Stimulated activated effector memory CD8-positive, alpha-beta T cell treated with anti-CD3 and anti-CD28 coated beads, Interleukin-12 subunit alpha, Interleukin-12 subunit beta, amount 100 ng/mL, for 72 hours (primary cell): ENCODE measurements around the gene BCL2L1.
"Not testable (repeated sequence)": the region's sequence is repeated elsewhere in the genome, so short reads cannot be mapped to it uniquely, and the experiment has no call there.

Experiments used
- ATAC-seq: fragments of 150-1000 bp; cut with Tn5 transposase; 2 replicates; pipeline ENCODE4 v1.10.0; 2021
- DNase-seq, 2 donors: peaks; one replicate each; pipeline ENCODE4 v3.0.0; 2021 to 2022; ENCODE audit warnings: low spot score in 2 of 2
- H3K27ac Mint-ChIP-seq: one replicate; pipeline ENCODE4 v1.8.0; 2022; ENCODE audit warnings: mild to moderate bottlenecking, mixed read lengths
- H3K36me3 Mint-ChIP-seq: one replicate; pipeline ENCODE4 v1.8.0; 2022; ENCODE audit warnings: mild to moderate bottlenecking, mixed read lengths
- H3K4me1 Mint-ChIP-seq: one replicate; pipeline ENCODE4 v1.8.0; 2022; ENCODE audit warnings: mixed read lengths
- H3K4me3 Mint-ChIP-seq: one replicate; pipeline ENCODE4 v1.8.0; 2022; ENCODE audit warnings: mild to moderate bottlenecking, mixed read lengths
- H3K9me3 Mint-ChIP-seq: one replicate; pipeline ENCODE4 v1.8.0; 2022; ENCODE audit warnings: mixed read lengths

BCL2L1 gene

GRCh38 chr20:31722257-31723068 lies at the start of gene BCL2L1:
TSS of gene BCL2L1 (minus strand) at chr20:31722868. CDS start at chr20:31722218, 650 bp downstream.
- Mint-ChIP-seq H3K27ac (peak within 1 kb of the TSS; percentile 97), H3K36me3 (peaks cover 57% of the 10 kb centered on the region), H3K9me3 (no peaks in the 10 kb centered on the region), H3K4me3 (peak within 1 kb of the TSS; percentile 96), H3K4me1 (peaks cover 12% of the 10 kb centered on the region)
- peak; percentile 48 for ATAC-seq
- DNase-seq = peak; percentile 53 to 89

GRCh38 chr20:31770243-31770642 lies 47.6 kb upstream of the BCL2L1 start:
- peak; percentile 50 for ATAC-seq
- Mint-ChIP-seq H3K4me3 (no peak overlapping the region), H3K27ac (no peak overlapping the region), H3K36me3 (peaks cover 97% of the 10 kb centered on the region), H3K4me1 (peaks cover 16% of the 10 kb centered on the region), H3K9me3 (no peaks in the 10 kb centered on the region)
- DNase-seq = no peak

GRCh38 chr20:31769681-31770080 lies 47.0 kb upstream of the BCL2L1 start:
- Mint-ChIP-seq H3K4me3 (no peak overlapping the region), H3K27ac (no peak overlapping the region), H3K4me1 (peaks cover 16% of the 10 kb centered on the region), H3K9me3 (no peaks in the 10 kb centered on the region), H3K36me3 (peaks cover 97% of the 10 kb centered on the region)
- DNase-seq = no peak
- no peak for ATAC-seq

- Mint-ChIP-seq H3K9me3 (no peaks in the 10 kb centered on the region), H3K36me3 (peaks cover 83% of the 10 kb centered on the region), H3K4me1 (peaks cover 16% of the 10 kb centered on the region), H3K27ac (no peak overlapping the region), H3K4me3 (no peak overlapping the region)
- ATAC-seq (no peak), DNase-seq (no peak)
These were observed 45.1 kb upstream of the BCL2L1 start for GRCh38 chr20:31767805-31768204.

GRCh38 chr20:31764641-31765305 lies 42.1 kb upstream of the BCL2L1 start:
- ATAC-seq = no peak
- no peak for DNase-seq
- Mint-ChIP-seq H3K9me3 (no peaks in the 10 kb centered on the region), H3K36me3 (peaks cover 77% of the 10 kb centered on the region), H3K4me3 (no peak overlapping the region), H3K27ac (no peak overlapping the region), H3K4me1 (peaks cover 2% of the 10 kb centered on the region)

- no peak for ATAC-seq
- Mint-ChIP-seq H3K27ac (no peak overlapping the region), H3K36me3 (peaks cover 78% of the 10 kb centered on the region), H3K9me3 (no peaks in the 10 kb centered on the region), H3K4me1 (no peaks in the 10 kb centered on the region), H3K4me3 (no peak overlapping the region)
- DNase-seq = no peak
These were observed 38.0 kb upstream of the BCL2L1 start for GRCh38 chr20:31760519-31761240.

GRCh38 chr20:31759836-31760518 lies 37.3 kb upstream of the BCL2L1 start:
- H3K4me1 Mint-ChIP-seq = no peaks in the 10 kb centered on the region
- ATAC-seq (no peak), DNase-seq (no peak)
- H3K36me3 Mint-ChIP-seq = peaks cover 71% of the 10 kb centered on the region
- H3K9me3 Mint-ChIP-seq = no peaks in the 10 kb centered on the region
- no peak overlapping the region for H3K4me3 Mint-ChIP-seq
- H3K27ac Mint-ChIP-seq = no peak overlapping the region

- peaks cover 65% of the 10 kb centered on the region for H3K36me3 Mint-ChIP-seq
- ATAC-seq = no peak
- no peak for DNase-seq
- no peaks in the 10 kb centered on the region for H3K9me3 Mint-ChIP-seq
- no peak overlapping the region for H3K27ac Mint-ChIP-seq
- no peak overlapping the region for H3K4me3 Mint-ChIP-seq
- H3K4me1 Mint-ChIP-seq = no peaks in the 10 kb centered on the region
These were observed 36.3 kb upstream of the BCL2L1 start for GRCh38 chr20:31758991-31759390.

GRCh38 chr20:31758521-31758920 lies 35.9 kb upstream of the BCL2L1 start:
- DNase-seq (no peak), ATAC-seq (no peak)
- Mint-ChIP-seq H3K9me3 (no peaks in the 10 kb centered on the region), H3K36me3 (peaks cover 65% of the 10 kb centered on the region), H3K27ac (no peak overlapping the region), H3K4me1 (no peaks in the 10 kb centered on the region), H3K4me3 (no peak overlapping the region)

GRCh38 chr20:31757254-31757653 lies 34.6 kb upstream of the BCL2L1 start:
- Mint-ChIP-seq H3K4me1 (no peaks in the 10 kb centered on the region), H3K4me3 (no peak overlapping the region), H3K9me3 (no peaks in the 10 kb centered on the region), H3K27ac (no peak overlapping the region), H3K36me3 (peaks cover 65% of the 10 kb centered on the region)
- ATAC-seq = no peak
- DNase-seq = no peak

- DNase-seq = no peak
- Mint-ChIP-seq H3K36me3 (peaks cover 21% of the 10 kb centered on the region), H3K27ac (no peak overlapping the region), H3K4me1 (no peaks in the 10 kb centered on the region), H3K9me3 (no peaks in the 10 kb centered on the region), H3K4me3 (no peak overlapping the region)
- ATAC-seq = no peak
These were observed 28.5 kb upstream of the BCL2L1 start for GRCh38 chr20:31751126-31751525.

- H3K4me3 Mint-ChIP-seq = no peak overlapping the region
- DNase-seq (no peak), ATAC-seq (no peak)
- H3K4me1 Mint-ChIP-seq = no peaks in the 10 kb centered on the region
- no peaks in the 10 kb centered on the region for H3K9me3 Mint-ChIP-seq
- H3K27ac Mint-ChIP-seq = no peak overlapping the region
- peaks cover 37% of the 10 kb centered on the region for H3K36me3 Mint-ChIP-seq
These were observed 26.6 kb upstream of the BCL2L1 start for GRCh38 chr20:31749223-31749622.

- H3K4me3 Mint-ChIP-seq = no peak overlapping the region
- no peak for DNase-seq
- H3K36me3 Mint-ChIP-seq = peaks cover 53% of the 10 kb centered on the region
- no peaks in the 10 kb centered on the region for H3K9me3 Mint-ChIP-seq
- ATAC-seq = no peak
- no peak overlapping the region for H3K27ac Mint-ChIP-seq
- no peaks in the 10 kb centered on the region for H3K4me1 Mint-ChIP-seq
These were observed 25.0 kb upstream of the BCL2L1 start for GRCh38 chr20:31747640-31748039.

- not testable (repeated sequence) for H3K9me3 Mint-ChIP-seq, H3K27ac Mint-ChIP-seq, DNase-seq, H3K4me1 Mint-ChIP-seq, H3K4me3 Mint-ChIP-seq, ATAC-seq
- peaks cover 59% of the 10 kb centered on the region for H3K36me3 Mint-ChIP-seq
These were observed 24.4 kb upstream of the BCL2L1 start for GRCh38 chr20:31747028-31747427.
